Spleen (tissue), 7 donors: ENCODE measurements around the gene SKAP2.

ENCODE experiments used
- CTCF ChIP-seq, 11 experiments: fragments of 200-600 bp in 7 of 11; fragments of 450-650 bp in 4 of 11; sonication (generic) in 4 of 11; IDR thresholded peaks in 8 of 11; conservative IDR thresholded peaks in 3 of 11; 1 replicate in 7 of 11; 2 replicates in 4 of 11; pipeline versions ENCODE4 v1.4.0 to v1.8.0; 2016 to 2021; ENCODE audit warnings: antibody characterized with exemption in 11 of 11, inconsistent platforms in 4 of 11, mild to moderate bottlenecking in 1 of 11
- POLR2A ChIP-seq, 3 donors: fragments of 450-650 bp; IDR thresholded peaks; one replicate each; pipeline ENCODE4 v1.5.1; 2017; ENCODE audit warnings: antibody characterized with exemption in 3 of 3, mild to moderate bottlenecking in 1 of 3
- POLR2AphosphoS5 ChIP-seq, 3 donors: sonication (generic); formaldehyde crosslinking; IDR thresholded peaks; one replicate each; pipeline ENCODE4 v1.5.1; 2017; ENCODE audit warnings: antibody characterized with exemption in 3 of 3
- donor health status: DM: no; HTN: no; CAD: no; lungs with moderate emphysema.
- donor health status: DM: no; HTN: no; CAD: no.
- donor health status: DM: no; HTN: no; CAD: no.

GRCh38 chr7:26639111-26639510, 225.3 kb downstream of the SKAP2 start:
- TF ChIP-seq CTCF (IDR thresholded peaks at IDR 0.05 in 8 of 11, conservative IDR thresholded peaks at IDR 0.05 in 3 of 11) = no peak
- TF ChIP-seq POLR2A (IDR thresholded peaks at IDR 0.05) = no peak
- TF ChIP-seq POLR2AphosphoS5 (IDR thresholded peaks at IDR 0.05) = no peak
